Naive B cell (primary cell): Measurements from ENCODE around the gene ERICH6B. TPM values are rescaled to one million over a fixed set of nuclear protein-coding genes. Genes with fewer than 3 reads are reported as not detected.

ENCODE experiments used
- ATAC-seq, 2 donors: fragments of 150-1000 bp; cut with Tn5 transposase; 2 replicates each; pipeline ENCODE4 v1.10.0; 2021; ENCODE audit warnings: low read depth in 2 of 2, mild to moderate bottlenecking in 2 of 2, moderate library complexity in 2 of 2
- DNase-seq: peaks from one replicate; pipeline ENCODE4 v3.0.0; 2022
- H3K27ac Mint-ChIP-seq, 6 donors: one replicate each; pipeline ENCODE4 v1.8.0; 2020 to 2022; ENCODE audit warnings: mild to moderate bottlenecking in 6 of 6, mixed read lengths in 6 of 6, moderate library complexity in 5 of 6, inconsistent platforms in 2 of 6
- H3K27me3 Mint-ChIP-seq, 3 donors: one replicate each; pipeline ENCODE4 v1.8.0; 2021 to 2022; ENCODE audit warnings: mixed read lengths in 3 of 3, mild to moderate bottlenecking in 1 of 3
- H3K36me3 Mint-ChIP-seq, 2 donors: one replicate each; pipeline ENCODE4 v1.8.0; 2020 to 2022; ENCODE audit warnings: mixed read lengths in 2 of 2, inconsistent platforms in 1 of 2, mild to moderate bottlenecking in 1 of 2
- H3K4me1 Mint-ChIP-seq, 3 donors: one replicate each; pipeline ENCODE4 v1.8.0; 2020 to 2022; ENCODE audit warnings: mixed read lengths in 3 of 3, inconsistent platforms in 1 of 3, mild to moderate bottlenecking in 1 of 3, moderate library complexity in 1 of 3
- H3K4me3 Mint-ChIP-seq, 8 donors: one replicate each; pipeline ENCODE4 v1.8.0; 2020 to 2022; ENCODE audit warnings: mild to moderate bottlenecking in 8 of 8, mixed read lengths in 8 of 8, moderate library complexity in 8 of 8, inconsistent platforms in 2 of 8
- H3K9me3 Mint-ChIP-seq, 7 donors: one replicate each; pipeline ENCODE4 v1.8.0; 2020 to 2022; ENCODE audit warnings: mixed read lengths in 7 of 7, mild to moderate bottlenecking in 5 of 7, inconsistent platforms in 2 of 7, moderate library complexity in 1 of 7
- polyA plus RNA-seq, 6 donors: library from polyadenylated mRNA; unstranded; fragments of 300-500 nt; fragmentation: Illumina TruSeq; gene quantifications; one replicate each; pipeline ENCODE4 v1.2.3, GENCODE V29; 2021; ENCODE audit warnings: low read depth in 6 of 6

The ERICH6B gene
- polyA plus RNA-seq, 6 donors from 2014 or later = not detected

- peak overlapping the region in 1 of 6 donors; percentile 44 for H3K27ac Mint-ChIP-seq
- ATAC-seq (no peak), DNase-seq (no peak)
- no peaks in the 10 kb centered on the region for H3K27me3 Mint-ChIP-seq
- no peak overlapping the region for H3K4me3 Mint-ChIP-seq
- H3K4me1 Mint-ChIP-seq = peaks cover 0 to 11% (median under 1%) of the 10 kb centered on the region in 3 donors
- peaks cover 21 to 24% of the 10 kb centered on the region in 2 donors for H3K36me3 Mint-ChIP-seq
- no peaks in the 10 kb centered on the region for H3K9me3 Mint-ChIP-seq
Observed at GRCh38 chr13:45496942-45497341, 118.6 kb downstream of the ERICH6B start.

GRCh38 chr13:45492538-45492937 is 123.0 kb downstream of the ERICH6B start:
- no peak for DNase-seq
- no peaks in the 10 kb centered on the region for H3K9me3 Mint-ChIP-seq
- H3K4me3 Mint-ChIP-seq = no peak overlapping the region
- no peak for ATAC-seq
- H3K36me3 Mint-ChIP-seq = peaks cover 7 to 8% of the 10 kb centered on the region in 2 donors
- no peaks in the 10 kb centered on the region for H3K27me3 Mint-ChIP-seq
- no peaks in the 10 kb centered on the region for H3K4me1 Mint-ChIP-seq
- no peak overlapping the region for H3K27ac Mint-ChIP-seq

Other genes starting within 250 kb of the ERICH6B start
- gene SLC25A30, start 197.4 kb downstream of the ERICH6B start, polyA plus RNA-seq = 1 to 10 TPM in 5 of 6 donors, not detected in 1; 2.5 to 4.0 (median 3.1) TPM
- 10 to 100 TPM; 12.4 to 63.1 (median 29.9) TPM for gene COG3, start 150.8 kb downstream of the ERICH6B start, polyA plus RNA-seq
- gene CBY2, start 86.6 kb upstream of the ERICH6B start, polyA plus RNA-seq = not detected
- not detected for gene SIAH3, start 236.0 kb upstream of the ERICH6B start, polyA plus RNA-seq